ENCODE results near the gene FKBP14.

Gene FKBP14

GRCh38 chr7:29995652-29996051, 30.9 kb downstream of the FKBP14 start:
- Histone ChIP-seq H3K9me3 (ENCODE audit: insufficient read depth, low read length) (0 out of 2 replicates have a peak, but pooled peaks cover 8% of the 10 kb centered on the region), H3K79me2 (ENCODE audit: insufficient read depth, low read length) (no peaks in the 10 kb centered on the region), H3K36me3 (ENCODE audit: low read length) (no peaks in the 10 kb centered on the region), H3K27me3 (ENCODE audit: low read length) (no peaks in the 10 kb centered on the region), H2AFZ (ENCODE audit: low read depth, low read length, severe bottlenecking) (no peak overlapping the region), H3K27ac (ENCODE audit: low read depth, low read length) (no peak overlapping the region), H3F3A (ENCODE audit: insufficient read depth) (no peaks in the 10 kb centered on the region), H3K9me2 (replicated peaks; ENCODE audit: insufficient read depth, low read length) (no peaks in the 10 kb centered on the region), H4K20me1 (ENCODE audit: low read depth, low read length) (no peaks in the 10 kb centered on the region), H3K9ac (ENCODE audit: low read length) (no peak overlapping the region), H3K4me2 (ENCODE audit: low read depth, low read length, poor library complexity, severe bottlenecking) (no peak overlapping the region), H3K4me3 (ENCODE audit: insufficient read depth, low read length, poor library complexity, severe bottlenecking) (no peak overlapping the region)
- TF ChIP-seq EZH2phosphoT487 (conservative IDR thresholded peaks at IDR 0.05; ENCODE audit: low read length), result no peak
- TF ChIP-seq CTCF (IDR thresholded peaks at IDR 0.05; ENCODE audit: insufficient read depth, low read length, poor library complexity, severe bottlenecking), result no peak

GRCh38 chr7:29993140-29993539, 33.4 kb downstream of the FKBP14 start:
- no peaks in the 10 kb centered on the region for H3F3A ChIP-seq (ENCODE audit: insufficient read depth)
- H2AFZ ChIP-seq (ENCODE audit: low read depth, low read length, severe bottlenecking), result no peak overlapping the region
- H3K27ac ChIP-seq (ENCODE audit: low read depth, low read length), result no peak overlapping the region
- no peak overlapping the region for H3K9ac ChIP-seq (ENCODE audit: low read length)
- no peaks in the 10 kb centered on the region for H3K9me2 ChIP-seq (replicated peaks; ENCODE audit: insufficient read depth, low read length)
- no peak overlapping the region for H3K4me3 ChIP-seq (ENCODE audit: insufficient read depth, low read length, poor library complexity, severe bottlenecking)
- no peak for TF ChIP-seq CTCF (IDR thresholded peaks at IDR 0.05; ENCODE audit: insufficient read depth, low read length, poor library complexity, severe bottlenecking)
- TF ChIP-seq EZH2phosphoT487 (conservative IDR thresholded peaks at IDR 0.05; ENCODE audit: low read length), result no peak
- H3K9me3 ChIP-seq (ENCODE audit: insufficient read depth, low read length), result 0 out of 2 replicates have a peak, but pooled peaks cover 8% of the 10 kb centered on the region
- 0 out of 2 replicates have a peak, but pooled peaks cover 4% of the 10 kb centered on the region for H3K27me3 ChIP-seq (ENCODE audit: low read length)
- H4K20me1 ChIP-seq (ENCODE audit: low read depth, low read length), result no peaks in the 10 kb centered on the region
- no peaks in the 10 kb centered on the region for H3K79me2 ChIP-seq (ENCODE audit: insufficient read depth, low read length)
- H3K4me2 ChIP-seq (ENCODE audit: low read depth, low read length, poor library complexity, severe bottlenecking), result no peak overlapping the region
- H3K36me3 ChIP-seq (ENCODE audit: low read length), result no peaks in the 10 kb centered on the region

GRCh38 chr7:29991937-29992336, 34.6 kb downstream of the FKBP14 start:
- Histone ChIP-seq H3K4me3 (ENCODE audit: insufficient read depth, low read length, poor library complexity, severe bottlenecking) (no peak overlapping the region), H3K9me2 (replicated peaks; ENCODE audit: insufficient read depth, low read length) (no peaks in the 10 kb centered on the region), H3K36me3 (ENCODE audit: low read length) (no peaks in the 10 kb centered on the region), H3K79me2 (ENCODE audit: insufficient read depth, low read length) (no peaks in the 10 kb centered on the region), H3K9me3 (ENCODE audit: insufficient read depth, low read length) (0 out of 2 replicates have a peak, but pooled peaks cover 7% of the 10 kb centered on the region), H2AFZ (ENCODE audit: low read depth, low read length, severe bottlenecking) (no peak overlapping the region), H4K20me1 (ENCODE audit: low read depth, low read length) (no peaks in the 10 kb centered on the region), H3K27me3 (ENCODE audit: low read length) (0 out of 2 replicates have a peak, but pooled peaks cover 4% of the 10 kb centered on the region), H3K9ac (ENCODE audit: low read length) (no peak overlapping the region), H3K27ac (ENCODE audit: low read depth, low read length) (no peak overlapping the region), H3F3A (ENCODE audit: insufficient read depth) (no peaks in the 10 kb centered on the region), H3K4me2 (ENCODE audit: low read depth, low read length, poor library complexity, severe bottlenecking) (no peak overlapping the region)
- no peak for TF ChIP-seq EZH2phosphoT487 (conservative IDR thresholded peaks at IDR 0.05; ENCODE audit: low read length)
- no peak for TF ChIP-seq CTCF (IDR thresholded peaks at IDR 0.05; ENCODE audit: insufficient read depth, low read length, poor library complexity, severe bottlenecking)

Measured in SU-DHL-6 (cell line).